Right ventricle myocardium superior (tissue), 1 donor: ENCODE measurements around the gene YOD1. TPM values are rescaled to one million over a fixed set of nuclear protein-coding genes. Genes with fewer than 3 reads are reported as not detected.

ENCODE experiments used
- ATAC-seq: fragments of 200-7000 bp; cut with Tn5 transposase; one replicate; pipeline ENCODE4 v1.9.1; 2020; ENCODE audit warnings: mild to moderate bottlenecking; ENCODE audit not compliant: poor library complexity
- DNase-seq: peaks from one replicate; pipeline ENCODE4 v3.0.0-alpha.2; 2020
- intact Hi-C: fragments of 100-400 bp; cut with DNase I; formaldehyde crosslinking; loops from one replicate; pipeline ENCODE4 v1.11.2; 2022
- total RNA-seq: library from RNA; stranded (reverse); fragmentation: NEBNext Ultra II Directional; extraction: Animal tissue kit (Norgen Biotek cat#: 25700); gene quantifications from one replicate; pipeline ENCODE4 v1.2.1, GENCODE V29; 2021
- donor health status: DM: no; HTN: yes; CAD: no; lungs with severe emphysema.

YOD1 gene
- total RNA-seq, 1 donor from 2014 or later = 4.0 TPM

DNA sequence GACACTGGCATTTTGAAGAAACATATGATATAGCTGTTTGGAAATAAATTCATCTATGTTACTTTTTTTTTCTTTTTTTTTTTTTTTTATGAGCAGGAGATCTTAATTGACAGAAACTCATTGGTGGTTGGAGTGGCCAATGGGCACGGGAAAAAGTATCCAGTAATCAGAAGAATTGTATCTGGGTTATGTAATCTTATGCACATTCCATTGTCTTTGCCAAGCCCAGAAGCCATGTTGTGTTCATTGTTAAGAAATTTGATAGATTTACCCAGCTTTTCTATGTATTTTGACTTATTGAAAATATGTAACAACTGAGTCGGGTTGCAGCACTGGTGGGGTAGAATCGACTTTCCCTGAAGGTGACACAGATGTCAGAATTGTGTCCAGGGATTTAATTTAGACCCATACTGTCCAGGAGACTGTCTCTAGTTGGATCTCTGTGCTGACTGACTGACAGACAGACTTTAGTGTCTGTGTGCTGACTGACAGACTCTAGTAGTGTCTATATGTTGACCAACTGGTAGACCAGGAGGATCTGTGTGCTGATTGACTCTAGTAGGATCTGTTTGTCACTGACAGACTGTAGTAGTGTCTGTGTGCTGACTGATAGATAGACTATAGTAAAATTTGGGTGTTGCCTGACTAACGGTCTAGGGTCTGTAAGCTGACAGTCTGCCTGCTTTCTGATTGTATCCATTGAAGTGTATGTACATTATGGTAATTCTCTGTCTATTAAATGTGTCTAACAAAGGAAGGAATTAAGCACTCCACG, 25.4 kb upstream of the YOD1 start:
- ATAC-seq (peak; percentile 10), DNase-seq (no peak)
- intact Hi-C loops = no loop called here

DNA sequence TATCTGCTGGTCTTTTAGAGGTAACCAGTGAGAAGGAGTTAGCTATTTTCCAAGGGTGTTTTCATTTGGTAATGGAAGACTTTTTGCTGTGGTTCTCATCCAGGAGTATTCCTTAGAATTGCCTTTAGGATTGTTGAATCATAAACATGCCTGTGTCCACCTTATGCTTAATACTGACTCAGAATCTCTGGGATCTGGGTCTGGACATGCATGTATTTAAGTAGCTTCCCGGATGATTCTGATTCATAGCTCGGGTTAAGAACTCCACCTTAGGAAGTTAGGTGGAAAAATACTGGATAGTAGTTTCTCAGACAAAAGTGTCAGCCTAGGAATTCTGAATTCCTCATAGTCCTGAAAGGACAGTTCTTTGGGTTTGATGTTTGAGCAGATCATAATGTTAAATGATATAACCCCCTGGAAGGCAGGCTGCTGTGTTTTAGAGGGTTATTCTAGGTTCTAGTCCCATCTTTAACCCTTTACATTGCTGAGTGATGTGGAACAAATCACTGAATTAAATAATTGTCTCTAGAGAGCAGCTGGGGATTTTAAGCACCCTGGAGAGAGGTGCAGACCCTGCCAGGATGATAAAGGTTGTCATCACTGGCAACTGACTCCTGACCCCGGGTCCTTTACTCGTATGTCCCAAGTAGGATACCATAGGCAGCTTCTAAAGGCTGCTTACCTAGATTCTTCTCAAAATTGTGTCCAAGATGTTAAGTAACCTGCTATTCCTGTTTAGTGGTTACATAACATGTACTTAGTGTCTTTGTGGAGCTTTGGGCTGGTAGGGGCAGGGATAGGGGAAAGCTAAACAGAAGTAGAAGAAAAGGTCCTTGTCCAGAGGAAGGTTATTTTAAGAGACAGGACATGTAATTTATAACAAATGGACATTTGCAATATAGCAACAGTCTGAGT, 23.2 kb upstream of the YOD1 start:
- DNase-seq (no peak), ATAC-seq (peak; percentile 24)
- intact Hi-C loops = no loop called here

DNA sequence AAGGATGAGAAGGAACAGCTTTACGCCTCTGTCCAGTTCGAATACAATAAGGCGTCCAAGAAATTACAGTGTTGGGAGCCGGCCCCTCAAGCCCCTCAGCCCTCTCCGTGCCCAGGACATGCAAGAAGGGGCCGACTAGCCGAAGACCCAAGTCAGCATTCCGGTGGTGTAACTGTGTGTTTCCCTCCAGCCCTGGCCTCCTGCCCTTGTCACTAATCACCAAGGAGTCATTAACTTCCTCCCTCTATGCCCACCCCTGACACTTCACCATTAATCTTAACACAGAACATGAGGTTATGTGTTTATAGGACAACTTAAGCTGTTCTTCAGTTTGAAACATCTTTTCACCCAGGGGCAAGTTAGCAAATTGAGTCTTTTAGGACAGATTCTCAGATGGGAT, 21.2 kb upstream of the YOD1 start:
- intact Hi-C loops = no loop called here
- no peak for ATAC-seq
- DNase-seq = no peak

DNA sequence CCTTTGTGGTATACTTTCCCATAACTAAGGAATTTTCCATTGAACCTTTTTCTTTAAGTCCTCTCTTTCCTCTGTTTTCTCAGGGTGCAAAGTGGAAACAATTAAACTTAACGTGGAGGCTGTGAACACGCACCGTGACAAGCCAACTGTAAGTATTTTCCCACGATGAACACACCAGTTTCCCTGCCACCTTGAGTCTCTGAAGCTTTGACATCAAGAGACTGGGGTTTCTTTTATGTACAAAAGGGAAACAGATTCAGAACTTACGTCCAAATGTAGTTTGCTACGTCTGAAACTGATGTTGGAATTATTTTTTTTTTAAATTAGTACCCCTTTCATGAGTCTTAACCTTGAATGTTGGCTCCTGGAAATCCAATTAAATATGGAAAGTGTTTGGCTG, 20.4 kb upstream of the YOD1 start:
- DNase-seq (no peak), ATAC-seq (no peak)
- intact Hi-C loops = no loop called here

DNA sequence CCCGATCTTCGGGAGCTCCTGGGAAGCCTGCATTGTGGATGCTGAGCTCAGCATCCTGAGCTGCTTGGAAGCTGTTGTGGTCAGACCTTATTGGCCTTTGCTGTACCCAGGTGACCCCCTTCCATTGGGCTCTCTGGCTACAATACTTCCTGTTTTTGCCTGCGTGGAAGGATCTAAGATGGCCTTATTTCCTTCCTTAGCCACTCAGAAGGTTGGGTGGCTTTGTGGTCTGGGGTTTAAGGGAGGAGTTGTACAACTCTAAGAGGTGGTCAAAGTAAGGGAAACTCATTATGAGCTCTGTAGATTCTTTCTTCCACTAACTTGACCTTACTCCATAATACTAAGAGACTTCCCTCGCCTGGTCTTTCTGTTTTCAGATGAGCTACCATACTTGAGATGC, 19.8 kb upstream of the YOD1 start:
- DNase-seq (no peak), ATAC-seq (no peak)
- intact Hi-C loops = no loop called here

DNA sequence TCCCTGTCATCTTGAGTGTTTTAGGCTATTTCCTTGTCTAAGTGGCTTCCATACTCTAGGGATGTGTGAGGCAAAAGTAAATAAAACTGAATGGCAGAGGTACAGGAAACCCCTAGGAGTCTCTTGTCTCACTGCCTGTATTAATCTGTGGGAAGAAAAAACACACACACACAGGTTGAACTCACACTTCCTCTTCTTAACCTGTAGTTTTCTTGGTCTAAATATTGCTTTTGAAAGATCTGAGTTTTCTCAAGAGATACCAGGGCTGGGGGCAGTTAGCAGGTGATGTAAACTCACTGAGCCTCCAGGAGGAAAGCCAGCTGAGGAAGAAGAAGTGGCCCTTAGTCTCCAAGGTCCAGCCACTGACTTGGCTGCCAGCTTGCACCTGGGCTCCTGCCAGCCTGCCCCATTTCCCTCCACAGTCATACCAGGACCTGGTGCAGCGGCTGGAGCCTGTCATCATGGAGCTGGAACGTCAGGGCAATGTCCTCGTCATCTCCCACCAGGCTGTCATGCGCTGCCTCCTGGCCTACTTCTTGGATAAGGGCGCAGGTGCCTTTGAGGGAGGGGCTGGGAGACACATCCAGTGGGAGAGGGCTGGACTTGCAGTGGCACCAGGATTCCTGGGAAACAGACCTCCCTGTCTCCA, 19.0 kb upstream of the YOD1 start:
- ATAC-seq (peak; percentile 76), DNase-seq (peak; percentile 69)
- intact Hi-C loops = no loop called here

DNA sequence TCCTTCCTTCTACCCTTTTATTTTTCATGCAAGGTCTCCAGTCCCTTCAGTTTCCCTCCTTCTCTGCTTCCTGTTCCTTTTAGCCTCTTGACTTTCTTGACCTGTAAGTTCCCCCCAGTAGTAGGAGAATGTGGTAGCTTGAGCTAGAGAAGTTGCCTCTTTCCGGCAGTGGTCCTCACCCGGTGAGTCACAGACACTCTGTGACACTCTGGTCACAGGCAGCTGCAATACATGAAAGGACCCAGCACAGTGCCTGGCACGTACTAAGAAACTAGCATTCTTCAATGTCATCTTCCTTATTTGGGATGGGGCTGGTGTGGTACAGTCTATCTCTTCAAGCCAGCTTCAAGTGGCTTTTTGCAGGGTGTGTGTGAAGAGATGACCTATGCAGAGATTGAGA, 18.1 kb upstream of the YOD1 start:
- ATAC-seq (peak; percentile 28), DNase-seq (no peak)
- intact Hi-C loops = no loop called here

DNA sequence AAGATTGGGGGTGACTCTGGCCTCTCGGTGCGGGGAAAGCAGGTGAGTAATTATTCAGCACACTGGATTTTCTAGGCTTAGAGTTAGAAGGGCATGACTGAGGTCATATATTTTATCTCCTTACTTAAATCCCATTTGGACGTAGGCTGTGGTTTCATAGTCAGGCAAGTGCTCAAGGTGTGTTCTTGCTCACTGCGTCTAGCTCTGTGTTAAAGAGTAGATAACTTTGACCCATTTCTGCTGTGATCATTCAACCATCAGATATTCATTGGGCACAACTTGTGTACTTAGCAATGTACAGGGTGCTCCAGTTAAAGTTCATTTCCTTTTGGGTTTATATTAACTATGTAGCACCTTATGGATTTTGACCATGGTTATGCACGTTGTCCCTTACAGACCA, 16.7 kb upstream of the YOD1 start:
- intact Hi-C loops = no loop called here
- no peak for ATAC-seq
- DNase-seq = no peak

DNA sequence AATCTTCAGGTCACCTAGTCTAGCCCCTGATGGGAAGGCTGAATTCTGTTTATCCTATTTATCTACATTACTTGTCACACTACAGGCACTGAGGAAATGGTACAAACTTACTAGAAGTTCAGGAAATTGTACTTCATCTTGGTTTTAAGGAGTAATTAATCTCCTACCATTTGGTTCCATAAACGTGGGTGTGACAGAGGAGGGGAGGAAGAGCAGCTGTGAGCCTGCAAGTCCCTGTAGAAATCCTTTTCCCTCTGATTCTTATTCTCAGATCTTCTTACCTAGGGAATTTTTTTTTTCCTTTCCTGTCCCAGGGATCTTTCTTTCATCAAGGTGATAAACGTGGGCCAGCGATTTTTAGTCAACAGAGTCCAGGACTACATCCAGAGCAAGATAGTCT, 16.2 kb upstream of the YOD1 start:
- intact Hi-C loops = no loop called here
- ATAC-seq = no peak
- no peak for DNase-seq

DNA sequence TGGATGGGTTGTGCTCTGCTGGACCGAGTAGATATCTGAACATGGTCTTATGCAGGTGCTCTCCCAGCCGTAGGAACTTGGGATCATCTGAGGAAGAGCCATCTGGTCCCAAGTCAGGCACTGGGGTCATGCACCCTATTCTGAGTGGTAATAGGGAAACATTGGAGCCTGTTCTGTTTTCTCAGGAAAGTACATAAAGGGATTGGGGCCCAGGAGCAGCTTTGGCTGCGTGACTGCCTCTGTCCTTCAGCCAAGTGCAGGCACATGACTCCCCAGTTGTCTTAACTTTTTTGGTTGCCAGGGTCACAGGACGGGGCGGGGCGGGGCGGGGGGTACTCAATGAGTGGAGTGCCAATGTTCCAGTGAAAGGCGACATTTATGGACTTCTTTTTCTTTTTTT, 13.6 kb upstream of the YOD1 start:
- no peak for DNase-seq

DNA sequence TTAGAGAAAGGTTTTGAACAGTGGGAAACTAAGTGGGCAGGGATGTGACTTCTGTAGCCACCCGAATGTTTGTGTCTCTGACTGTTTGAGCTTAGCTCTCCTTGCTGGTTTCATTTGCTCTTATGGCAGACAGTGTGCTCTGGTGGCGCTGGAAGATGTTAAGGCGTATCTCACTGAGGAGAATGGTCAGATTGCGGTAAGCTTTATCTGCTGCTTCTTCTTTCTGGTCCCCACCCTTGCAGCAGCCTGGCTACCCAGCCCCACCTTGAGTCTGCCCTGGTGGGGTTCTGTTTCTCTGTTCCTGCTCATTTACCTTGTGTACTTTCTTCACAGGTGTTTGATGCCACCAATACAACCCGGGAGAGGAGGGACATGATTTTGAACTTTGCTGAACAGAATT, 12.0 kb upstream of the YOD1 start:
- ATAC-seq = no peak
- no peak for DNase-seq
- intact Hi-C loops = no loop called here

More for the DNA sequence above, 13.6 kb upstream of the YOD1 start:
- peak; percentile 82 for ATAC-seq
- intact Hi-C loops = no loop called here

DNA sequence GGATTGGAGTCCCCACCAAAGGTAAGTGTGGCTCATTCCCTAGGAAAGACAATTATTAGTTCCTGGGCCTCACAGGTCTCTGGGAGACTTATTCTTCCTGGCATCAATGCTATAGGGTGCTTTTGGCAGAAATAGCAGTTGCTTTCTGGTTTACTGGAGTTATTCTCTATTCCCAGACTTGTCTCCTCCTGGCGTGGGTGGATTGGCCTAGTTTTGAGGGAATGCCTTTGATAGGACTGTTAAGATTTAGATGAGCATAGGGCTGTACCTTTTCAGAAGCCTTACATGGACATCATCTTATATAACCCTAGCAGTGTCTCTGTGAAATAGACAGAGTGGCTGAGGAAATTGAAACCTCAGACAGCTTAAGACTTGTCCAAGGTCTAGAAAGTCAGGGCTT, 11.1 kb upstream of the YOD1 start:
- ATAC-seq (no peak), DNase-seq (no peak)
- intact Hi-C loops = no loop called here

DNA sequence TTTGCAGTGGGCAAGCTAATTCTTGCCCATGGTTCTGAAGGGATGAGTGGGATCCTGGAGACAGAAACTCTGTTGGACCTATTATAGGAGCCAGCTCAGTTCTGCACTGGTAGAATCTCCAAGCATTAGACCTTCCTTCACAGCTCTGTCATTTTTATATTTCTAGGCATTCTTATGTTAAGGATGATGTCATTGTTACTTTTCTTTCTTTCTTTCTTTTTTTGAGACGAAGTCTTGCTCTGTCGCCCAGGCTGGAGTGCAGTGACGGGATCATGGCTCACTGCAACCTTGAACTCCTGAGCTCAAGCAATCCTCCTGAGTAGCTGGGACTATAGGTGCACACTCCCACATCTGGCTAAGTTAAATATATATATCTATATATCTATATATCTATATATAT, 9.6 kb upstream of the YOD1 start:
- ATAC-seq (no peak), DNase-seq (no peak)
- intact Hi-C loops = no loop called here

DNA sequence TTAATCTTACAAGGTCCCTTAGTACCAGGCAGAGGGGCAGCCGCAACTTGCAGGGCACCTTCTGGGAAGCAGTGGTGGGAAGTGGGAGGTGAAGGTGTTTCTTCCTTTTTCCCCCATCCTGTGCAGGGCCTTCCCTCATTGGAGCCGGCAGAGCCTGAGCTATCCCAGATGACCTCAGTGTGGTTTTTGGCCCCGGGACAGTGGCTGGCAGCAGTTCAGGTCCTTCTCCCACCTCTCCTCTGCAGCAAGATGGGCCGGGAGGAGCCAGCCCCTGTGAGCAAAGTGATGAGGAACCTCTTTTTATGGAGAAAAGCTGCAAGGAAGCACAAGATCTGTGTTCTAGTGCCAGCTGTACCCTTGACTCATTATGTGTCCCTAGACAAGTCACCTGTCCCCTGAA, 8.9 kb upstream of the YOD1 start:
- intact Hi-C loops = no loop called here
- DNase-seq (no peak), ATAC-seq (no peak)

DNA sequence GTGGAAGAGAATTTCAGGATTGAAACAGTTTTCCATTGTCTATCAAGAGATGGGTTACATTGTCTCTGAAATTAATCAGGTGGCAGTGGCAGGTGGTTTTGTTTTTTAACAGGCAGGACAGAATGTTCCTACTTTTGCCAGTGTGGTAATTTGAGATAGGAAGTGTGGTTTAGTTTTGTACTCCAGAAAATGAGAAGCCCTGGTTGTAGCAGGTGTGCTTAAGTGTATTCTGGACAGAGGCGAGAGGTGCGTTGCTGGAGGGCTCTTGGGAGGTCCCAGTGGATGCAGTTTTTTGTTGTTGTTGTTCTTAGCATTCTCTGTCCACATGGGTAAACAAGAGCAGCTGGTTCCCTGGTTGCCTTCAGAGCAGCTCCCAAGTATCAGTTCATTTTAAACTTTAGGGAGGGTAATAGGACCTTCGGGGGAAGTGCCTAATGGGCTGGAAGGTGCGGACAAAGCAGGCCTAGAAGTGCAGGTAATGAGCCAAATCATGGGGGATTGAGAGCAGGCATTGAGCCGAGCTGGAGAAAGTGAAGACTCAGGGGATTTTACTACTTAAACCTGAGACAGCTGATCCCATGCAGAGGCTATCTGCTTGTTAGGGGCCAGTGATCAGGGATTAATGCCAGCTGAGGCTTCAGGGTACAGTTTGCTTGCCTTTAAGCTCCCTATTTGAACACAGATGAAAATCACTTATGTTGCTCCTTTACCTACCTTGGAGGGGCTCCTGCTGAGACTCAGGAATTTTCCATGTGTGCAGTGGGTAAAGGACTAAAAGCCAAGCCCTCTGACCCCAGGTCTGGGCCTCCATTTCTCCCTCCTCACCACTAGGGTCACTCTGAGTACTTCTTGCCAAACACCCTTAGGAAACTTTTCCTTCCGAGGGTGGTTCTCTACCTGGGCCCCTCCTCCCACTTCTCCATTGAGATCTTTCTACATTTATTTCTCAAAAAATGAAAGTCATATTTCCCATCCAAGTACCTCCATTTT, 8.2 kb upstream of the YOD1 start:
- ATAC-seq (no peak), DNase-seq (no peak)
- intact Hi-C loops = no loop called here

DNA sequence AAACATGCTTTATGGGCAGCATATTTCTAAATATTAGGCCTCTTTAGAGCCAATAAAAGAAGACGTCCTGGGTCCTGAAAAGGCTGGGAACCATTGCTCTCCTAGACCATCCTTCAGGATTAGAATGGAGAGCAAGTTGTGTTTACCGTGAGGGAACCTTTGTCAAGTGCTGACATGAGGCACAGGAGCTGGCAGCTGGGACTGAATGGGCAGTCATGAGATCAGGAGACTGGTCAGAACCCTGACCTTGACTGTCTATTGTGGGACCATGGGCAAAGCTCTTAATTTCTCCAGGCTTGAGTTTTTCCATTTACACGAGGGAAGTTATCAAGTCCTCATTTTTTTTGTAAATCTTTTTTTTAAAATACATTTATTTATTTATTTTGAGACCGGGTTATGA, 7.2 kb upstream of the YOD1 start:
- intact Hi-C loops = no loop called here
- ATAC-seq = peak; percentile 40
- no peak for DNase-seq

DNA sequence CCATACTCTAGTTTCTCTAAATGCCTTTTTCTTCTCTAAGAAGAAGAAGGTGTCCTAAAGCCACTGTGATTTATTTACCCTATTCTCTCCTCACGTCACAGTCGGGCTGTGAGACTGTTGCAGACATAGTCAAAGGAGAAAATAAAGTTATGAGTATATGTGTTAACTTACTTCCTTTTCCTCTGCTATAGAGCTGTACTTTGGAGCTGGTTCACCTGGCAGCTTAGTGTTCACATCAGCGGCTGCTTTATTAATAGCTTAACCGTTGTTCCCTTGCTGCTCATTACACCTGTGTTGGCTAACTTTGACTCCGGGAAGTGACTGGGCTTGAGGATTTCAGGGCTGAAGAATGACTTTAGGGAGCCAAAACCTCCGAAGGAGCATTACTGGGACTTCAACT, 5.7 kb upstream of the YOD1 start:
- DNase-seq (no peak), ATAC-seq (no peak)
- intact Hi-C loops = no loop called here

DNA sequence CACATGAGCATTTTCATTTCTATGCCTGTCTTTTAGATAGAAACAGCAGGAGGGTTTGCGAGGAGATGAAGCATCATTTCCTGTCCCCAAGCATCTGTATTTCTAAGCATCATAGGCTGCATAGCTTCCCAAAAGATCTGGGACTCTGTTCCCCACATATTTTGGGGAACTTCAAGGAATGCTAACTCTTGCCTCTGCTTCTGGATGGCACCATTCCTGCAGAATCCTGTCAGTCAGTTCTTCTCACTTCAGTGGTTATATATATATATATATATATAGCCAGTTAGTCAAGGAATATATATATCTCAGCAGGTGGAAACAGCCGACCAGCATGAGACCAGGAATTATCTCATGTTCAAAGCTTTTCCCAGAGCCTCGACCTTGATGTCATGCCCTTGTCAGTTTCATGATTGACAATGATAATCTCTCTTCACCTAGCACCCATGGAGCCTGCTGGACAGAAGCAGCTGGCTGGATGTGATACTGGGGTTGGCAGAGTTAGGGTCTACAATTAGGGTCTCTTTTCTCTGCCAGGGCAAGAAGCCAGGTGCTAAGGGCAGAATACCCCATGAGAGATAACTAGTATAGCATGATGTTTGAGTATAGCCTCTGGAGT, 4.5 kb upstream of the YOD1 start:
- ATAC-seq = no peak
- DNase-seq = no peak
- intact Hi-C loops = no loop called here
